COLO668 (cell line): Measurements from ENCODE around the gene HMX2.
"Not testable (repeated sequence)": the region's sequence is repeated elsewhere in the genome, so short reads cannot be mapped to it uniquely, and the experiment has no call there.

Experiments used
- DNase-seq: peaks from one replicate; lab custom pipeline; 2025; ENCODE audit not compliant: unreplicated experiment; lab: John Stamatoyannopoulos, UW

The HMX2 gene

GRCh38 chr10:123150271-123150985, 2.5 kb downstream of the HMX2 start:
- DNase-seq: no peak

- peak; percentile 52 for DNase-seq
Observed at GRCh38 chr10:123150986-123151736, 3.2 kb downstream of the HMX2 start.

GRCh38 chr10:123151737-123152135, 3.8 kb downstream of the HMX2 start:
- no peak for DNase-seq

- DNase-seq: no peak
Observed at GRCh38 chr10:123153486-123154091, 5.7 kb downstream of the HMX2 start.

GRCh38 chr10:123154092-123154710, 6.3 kb downstream of the HMX2 start, which contains the start of gene BUB3:
BUB3 (plus strand) TSS chr10:123154402; CDS start chr10:123154918, 516 bp downstream.
- peak; percentile 93 for DNase-seq

GRCh38 chr10:123154711-123155505, 7.0 kb downstream of the HMX2 start:
- peak; percentile 43 for DNase-seq

- DNase-seq: no peak
Observed at GRCh38 chr10:123156078-123156477, 8.1 kb downstream of the HMX2 start.

- no peak for DNase-seq
Observed at GRCh38 chr10:123157210-123157609, 9.3 kb downstream of the HMX2 start.

GRCh38 chr10:123158682-123159081, 10.7 kb downstream of the HMX2 start:
- no peak for DNase-seq

- no peak for DNase-seq
Observed at GRCh38 chr10:123160311-123160980, 12.5 kb downstream of the HMX2 start.

- no peak for DNase-seq
Observed at GRCh38 chr10:123164319-123164718, 16.4 kb downstream of the HMX2 start.

GRCh38 chr10:123165445-123166072, 17.6 kb downstream of the HMX2 start:
- DNase-seq: no peak

- no peak for DNase-seq
Observed at GRCh38 chr10:123166618-123167017, 18.7 kb downstream of the HMX2 start.

- no peak for DNase-seq
Observed at GRCh38 chr10:123170961-123171360, 23.0 kb downstream of the HMX2 start.

GRCh38 chr10:123171616-123172015, 23.7 kb downstream of the HMX2 start:
- DNase-seq: not testable (repeated sequence)

GRCh38 chr10:123175389-123176387, 27.8 kb downstream of the HMX2 start:
- no peak for DNase-seq

GRCh38 chr10:123178390-123178789, 30.5 kb downstream of the HMX2 start:
- DNase-seq: not testable (repeated sequence)
